ENCODE data around the gene PRTN3.

PRTN3 gene

DNA sequence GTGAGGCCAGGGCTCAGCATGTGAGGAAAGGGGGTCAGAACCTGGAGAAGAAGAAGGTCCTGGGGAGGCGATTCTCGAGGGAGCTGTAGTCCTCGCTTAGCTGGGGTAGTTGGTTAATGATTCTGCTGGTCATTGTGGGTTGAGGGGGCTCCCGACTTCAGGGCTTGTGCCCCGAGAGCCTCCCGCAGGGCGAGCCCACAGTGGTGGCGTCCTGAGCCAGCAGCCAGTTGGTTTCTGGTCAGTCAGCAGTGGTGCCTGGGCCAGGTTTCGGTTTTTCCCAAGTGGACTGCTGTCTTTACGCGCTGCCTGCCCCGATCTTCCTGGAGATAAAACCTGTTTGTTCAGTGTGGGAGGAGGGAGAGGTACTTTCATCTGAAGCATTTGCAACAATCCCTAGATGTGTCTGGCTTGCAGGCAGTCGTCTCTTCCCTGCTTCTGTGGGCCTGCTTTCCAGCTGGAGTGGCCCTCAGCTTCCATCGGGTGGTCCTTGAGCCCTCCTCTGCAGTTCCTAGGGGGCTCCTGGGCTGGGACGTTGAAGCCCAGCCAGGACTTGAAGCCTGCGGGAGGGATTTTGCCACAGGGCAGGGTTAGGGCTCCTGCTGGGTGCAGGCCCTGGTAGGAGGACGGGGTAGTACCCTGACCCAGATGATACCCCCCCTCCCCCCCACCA is 40.3 kb upstream of the PRTN3 start:
- TF ChIP-seq, protein P1, sequence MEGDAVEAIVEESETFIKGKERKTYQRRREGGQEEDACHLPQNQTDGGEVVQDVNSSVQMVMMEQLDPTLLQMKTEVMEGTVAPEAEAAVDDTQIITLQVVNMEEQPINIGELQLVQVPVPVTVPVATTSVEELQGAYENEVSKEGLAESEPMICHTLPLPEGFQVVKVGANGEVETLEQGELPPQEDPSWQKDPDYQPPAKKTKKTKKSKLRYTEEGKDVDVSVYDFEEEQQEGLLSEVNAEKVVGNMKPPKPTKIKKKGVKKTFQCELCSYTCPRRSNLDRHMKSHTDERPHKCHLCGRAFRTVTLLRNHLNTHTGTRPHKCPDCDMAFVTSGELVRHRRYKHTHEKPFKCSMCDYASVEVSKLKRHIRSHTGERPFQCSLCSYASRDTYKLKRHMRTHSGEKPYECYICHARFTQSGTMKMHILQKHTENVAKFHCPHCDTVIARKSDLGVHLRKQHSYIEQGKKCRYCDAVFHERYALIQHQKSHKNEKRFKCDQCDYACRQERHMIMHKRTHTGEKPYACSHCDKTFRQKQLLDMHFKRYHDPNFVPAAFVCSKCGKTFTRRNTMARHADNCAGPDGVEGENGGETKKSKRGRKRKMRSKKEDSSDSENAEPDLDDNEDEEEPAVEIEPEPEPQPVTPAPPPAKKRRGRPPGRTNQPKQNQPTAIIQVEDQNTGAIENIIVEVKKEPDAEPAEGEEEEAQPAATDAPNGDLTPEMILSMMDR (IDR thresholded peaks at IDR 0.05; ENCODE audit: low read depth, low read length): no peak
- no peak for DNase-seq (ENCODE audit: extremely low read depth, low read depth)

DNA sequence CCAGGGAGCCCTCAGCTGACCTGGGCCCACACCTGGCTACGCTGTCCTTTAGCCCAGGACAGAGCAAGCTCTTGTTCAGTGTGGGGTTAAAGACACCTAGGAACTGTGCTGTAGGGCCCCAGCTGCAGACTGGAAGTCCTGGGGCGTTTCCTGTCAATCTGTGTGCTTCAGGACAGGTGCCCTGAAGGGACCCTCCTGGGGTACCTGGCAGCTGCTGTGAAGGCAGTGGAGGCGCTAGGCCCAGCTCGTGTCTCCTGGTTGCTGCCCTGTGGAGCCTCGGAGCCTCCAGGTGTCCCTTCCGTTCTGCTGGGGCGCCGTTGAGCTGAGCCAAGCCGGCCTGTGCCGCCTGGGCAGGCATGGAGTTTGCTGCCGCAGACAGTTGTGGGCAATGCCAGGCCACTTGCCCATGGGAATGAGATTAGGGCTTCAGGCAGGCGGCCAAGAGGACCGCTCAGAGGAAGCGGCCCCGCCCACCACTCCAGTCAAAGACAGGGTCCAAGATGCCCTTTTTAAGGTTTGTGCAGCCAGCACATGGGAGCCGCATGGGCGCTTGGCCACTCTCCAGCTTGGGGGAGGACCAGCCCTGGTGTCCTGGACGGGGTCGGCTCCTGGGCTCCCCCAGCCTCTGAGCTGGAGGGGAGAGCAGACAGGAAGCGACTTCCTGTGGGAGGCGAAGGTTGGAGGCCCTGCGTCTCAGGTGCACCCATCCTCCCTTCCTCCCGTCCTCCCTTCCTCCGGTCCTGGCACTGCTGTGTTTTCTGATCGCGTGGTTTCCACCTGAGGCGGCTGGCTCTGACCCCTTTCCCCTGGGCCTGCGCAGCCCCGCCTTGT is 39.6 kb upstream of the PRTN3 start:
- TF ChIP-seq, protein P1 (IDR thresholded peaks at IDR 0.05; ENCODE audit: low read depth, low read length): no peak
- DNase-seq (ENCODE audit: extremely low read depth, low read depth): no peak

DNA sequence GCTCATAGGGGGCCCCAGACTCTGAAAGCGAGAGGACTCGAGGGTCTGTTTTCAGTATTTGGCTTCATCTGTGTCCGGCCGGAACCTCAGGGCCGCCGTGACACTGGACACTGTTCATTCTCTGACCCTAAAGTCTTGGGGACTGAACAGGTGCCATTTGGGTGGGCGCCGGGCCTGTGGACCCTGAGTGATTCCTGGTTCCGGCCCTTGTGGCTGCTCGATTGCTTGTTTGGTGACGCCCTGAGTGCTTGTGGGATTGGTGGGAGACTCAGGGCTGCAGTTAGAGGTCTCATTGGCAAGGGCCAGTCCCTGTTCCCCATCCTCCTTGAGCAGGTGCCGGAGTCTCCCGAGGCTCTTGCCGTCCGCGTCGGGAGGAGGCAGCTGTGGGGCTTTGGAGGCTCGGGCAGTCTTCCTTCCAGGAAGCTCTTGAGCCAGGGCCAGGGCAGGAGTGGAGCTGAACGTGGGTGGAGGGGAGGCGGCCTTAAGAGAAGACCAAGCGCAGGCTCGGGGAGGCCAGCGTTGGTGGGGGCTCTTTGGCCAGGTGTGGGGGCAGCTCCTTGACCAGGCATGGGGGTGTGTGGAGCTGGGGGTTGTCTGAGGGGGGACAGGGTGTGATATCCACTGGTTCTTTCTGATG is 38.8 kb upstream of the PRTN3 start:
- TF ChIP-seq, protein P1 (IDR thresholded peaks at IDR 0.05; ENCODE audit: low read depth, low read length): no peak
- no peak for DNase-seq (ENCODE audit: extremely low read depth, low read depth)

DNA sequence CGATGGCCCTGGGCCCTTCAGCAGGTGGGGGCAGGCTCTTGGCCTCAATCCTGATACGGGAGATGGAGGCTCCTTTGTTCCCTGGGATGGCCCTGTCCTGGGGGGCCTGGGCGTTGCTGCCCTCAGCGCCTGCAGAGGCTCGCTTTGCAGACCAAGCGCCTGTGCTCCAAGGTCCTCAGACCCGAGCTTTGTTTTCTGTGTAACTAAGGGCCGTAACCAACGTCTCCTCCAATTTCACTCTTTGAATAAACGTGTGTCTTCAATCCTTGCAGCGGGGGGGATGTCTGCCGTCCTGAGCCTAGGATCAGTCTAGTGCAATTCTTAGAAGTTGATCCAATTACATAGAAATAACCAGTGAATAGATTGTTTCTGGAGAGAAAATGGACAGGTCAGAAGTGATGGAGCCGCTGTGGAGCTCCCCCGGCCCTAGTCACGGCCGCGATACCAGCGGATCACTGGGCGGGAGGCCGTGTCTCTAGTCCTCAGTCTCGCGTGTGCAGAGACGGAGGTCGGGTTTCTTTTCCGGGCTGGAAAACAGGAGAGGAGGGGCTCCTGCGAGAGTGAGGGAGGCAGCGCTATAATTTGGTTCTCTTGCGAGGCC is 38.2 kb upstream of the PRTN3 start:
- TF ChIP-seq, protein P1 (IDR thresholded peaks at IDR 0.05; ENCODE audit: low read depth, low read length): no peak
- DNase-seq (ENCODE audit: extremely low read depth, low read depth): no peak

DNA sequence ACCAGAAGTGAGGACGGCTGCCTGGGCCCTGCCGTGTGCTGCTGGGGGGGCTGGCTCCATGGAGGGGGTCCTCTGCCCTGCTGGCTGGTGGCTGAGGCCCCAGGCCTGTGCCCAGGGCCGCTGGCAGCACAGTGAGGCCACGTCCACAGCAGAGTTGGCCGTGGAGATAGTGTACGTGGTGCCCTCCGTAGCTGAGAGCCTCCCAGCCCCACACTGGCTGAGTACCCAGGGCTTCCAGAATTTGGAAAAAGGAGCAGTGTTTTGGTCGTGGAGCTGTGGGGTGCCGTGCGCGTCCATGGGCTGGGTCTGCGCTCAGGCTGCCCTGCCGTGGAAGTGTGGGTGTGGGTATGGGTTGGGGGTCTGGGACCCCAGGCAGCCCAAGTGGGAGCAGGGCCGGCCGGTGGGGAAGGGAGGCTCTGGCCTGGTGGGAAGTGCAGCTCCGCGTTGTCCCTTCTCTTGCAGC is 37.7 kb upstream of the PRTN3 start:
- TF ChIP-seq, protein P1 (IDR thresholded peaks at IDR 0.05; ENCODE audit: low read depth, low read length): no peak
- no peak for DNase-seq (ENCODE audit: extremely low read depth, low read depth)

DNA sequence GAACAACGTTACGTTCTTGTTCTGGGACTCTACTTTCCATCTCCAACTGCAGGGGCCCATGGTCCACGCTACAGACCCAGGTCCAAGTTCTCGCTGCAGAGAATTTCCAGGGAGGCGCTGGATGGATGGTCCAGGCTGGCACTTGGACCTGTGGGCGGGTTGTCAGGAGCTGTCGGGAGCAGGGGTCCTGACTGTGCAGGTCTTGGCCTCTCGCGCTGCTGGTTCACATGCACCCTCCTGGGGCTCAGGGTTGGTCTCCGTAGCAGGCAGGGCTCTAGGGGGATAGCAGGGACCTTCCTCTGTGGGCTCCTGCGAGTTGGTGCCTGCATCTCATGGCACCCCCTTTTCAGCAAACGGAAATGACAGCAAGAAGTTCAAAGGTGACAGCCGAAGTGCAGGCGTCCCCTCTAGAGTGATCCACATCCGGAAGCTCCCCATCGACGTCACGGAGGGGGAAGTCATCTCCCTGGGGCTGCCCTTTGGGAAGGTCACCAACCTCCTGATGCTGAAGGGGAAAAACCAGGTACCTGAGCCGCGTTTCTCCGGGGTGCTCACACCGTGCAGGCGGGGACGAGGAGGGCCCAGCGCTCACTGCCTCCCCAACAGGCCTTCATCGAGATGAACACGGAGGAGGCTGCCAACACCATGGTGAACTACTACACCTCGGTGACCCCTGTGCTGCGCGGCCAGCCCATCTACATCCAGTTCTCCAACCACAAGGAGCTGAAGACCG is 36.9 kb upstream of the PRTN3 start:
- DNase-seq (ENCODE audit: extremely low read depth, low read depth): no peak
- TF ChIP-seq, protein P1 (IDR thresholded peaks at IDR 0.05; ENCODE audit: low read depth, low read length): no peak

Measured in AG09319 (cell line).